Measurements from ENCODE around the gene TNS3.

Gene TNS3

GRCh38 chr7:47526466-47526865, 55.4 kb downstream of the TNS3 start:
- peak overlapping the region; percentile 61 for H3K27ac Mint-ChIP-seq
- peaks cover 14% of the 10 kb centered on the region for H3K9me3 Mint-ChIP-seq
- peaks cover 3% of the 10 kb centered on the region for H3K27me3 Mint-ChIP-seq (ENCODE audit: low read depth, poor library complexity)
- DNase-seq, result no peak
- no peak overlapping the region for H3K4me3 Mint-ChIP-seq
- no peak for TF ChIP-seq CTCF (IDR thresholded peaks at IDR 0.05)
- H3K4me1 Mint-ChIP-seq, result peaks cover 23% of the 10 kb centered on the region
- peaks cover 83% of the 10 kb centered on the region for H3K36me3 Mint-ChIP-seq (ENCODE audit: low read depth)

DNA sequence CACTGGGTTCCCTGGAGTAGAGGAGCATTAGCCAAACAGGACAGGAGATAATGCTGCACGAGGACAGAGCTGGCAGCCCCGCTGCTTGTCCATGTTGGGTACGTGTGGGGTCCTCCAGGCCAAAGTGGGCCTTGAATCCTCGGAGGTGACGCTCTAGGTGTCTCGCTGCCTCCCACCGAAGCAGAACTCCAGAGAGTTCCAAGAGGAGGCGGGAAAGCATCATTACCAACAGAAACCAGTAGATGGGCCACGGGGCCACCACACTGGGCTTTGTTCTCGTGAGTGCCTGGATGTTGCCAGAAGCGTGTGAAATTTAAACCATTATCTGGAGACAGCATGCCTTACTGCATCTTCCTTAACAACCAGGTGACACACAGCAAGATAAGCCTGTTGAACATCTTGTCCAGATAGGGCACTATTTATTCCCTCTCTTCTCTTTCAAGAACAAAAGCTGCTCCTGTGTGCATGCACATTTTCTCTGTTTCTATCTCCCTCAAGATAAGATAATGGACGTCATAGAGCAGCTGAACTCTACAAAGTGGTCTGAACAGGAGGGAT, 56.8 kb downstream of the TNS3 start:
- peaks cover 3% of the 10 kb centered on the region for H3K27me3 Mint-ChIP-seq (ENCODE audit: low read depth, poor library complexity)
- peaks cover 3% of the 10 kb centered on the region for H3K9me3 Mint-ChIP-seq
- H3K4me3 Mint-ChIP-seq, result no peak overlapping the region
- no peak for DNase-seq
- H3K4me1 Mint-ChIP-seq, result peaks cover 34% of the 10 kb centered on the region
- H3K27ac Mint-ChIP-seq, result no peak overlapping the region
- peaks cover 77% of the 10 kb centered on the region for H3K36me3 Mint-ChIP-seq (ENCODE audit: low read depth)
- TF ChIP-seq CTCF (IDR thresholded peaks at IDR 0.05), result no peak

DNA sequence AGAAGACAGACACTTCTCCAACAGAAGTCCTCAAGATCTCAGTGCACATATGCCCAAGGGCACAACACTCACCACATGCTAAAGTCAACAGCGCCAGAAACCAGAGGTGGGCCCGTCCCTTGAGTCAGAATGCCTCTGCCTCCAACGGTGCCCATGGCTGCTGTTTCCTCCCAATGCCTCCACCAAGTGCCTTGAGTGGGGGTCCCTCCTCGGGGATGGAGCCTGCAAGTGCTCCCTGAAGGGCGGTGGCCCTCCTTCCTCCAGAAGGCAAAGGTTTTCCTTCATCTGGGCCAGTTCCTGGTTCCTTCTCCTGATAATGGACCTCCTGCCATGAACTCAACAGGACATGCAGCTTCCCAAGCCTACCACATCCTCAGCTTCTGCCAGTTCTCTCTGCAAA, 58.5 kb downstream of the TNS3 start:
- no peaks in the 10 kb centered on the region for H3K9me3 Mint-ChIP-seq
- H3K4me1 Mint-ChIP-seq, result peaks cover 35% of the 10 kb centered on the region
- peaks cover 3% of the 10 kb centered on the region for H3K27me3 Mint-ChIP-seq (ENCODE audit: low read depth, poor library complexity)
- TF ChIP-seq CTCF (IDR thresholded peaks at IDR 0.05), result no peak
- H3K4me3 Mint-ChIP-seq, result no peak overlapping the region
- H3K36me3 Mint-ChIP-seq (ENCODE audit: low read depth), result peaks cover 62% of the 10 kb centered on the region
- no peak for DNase-seq
- H3K27ac Mint-ChIP-seq, result no peak overlapping the region

DNA sequence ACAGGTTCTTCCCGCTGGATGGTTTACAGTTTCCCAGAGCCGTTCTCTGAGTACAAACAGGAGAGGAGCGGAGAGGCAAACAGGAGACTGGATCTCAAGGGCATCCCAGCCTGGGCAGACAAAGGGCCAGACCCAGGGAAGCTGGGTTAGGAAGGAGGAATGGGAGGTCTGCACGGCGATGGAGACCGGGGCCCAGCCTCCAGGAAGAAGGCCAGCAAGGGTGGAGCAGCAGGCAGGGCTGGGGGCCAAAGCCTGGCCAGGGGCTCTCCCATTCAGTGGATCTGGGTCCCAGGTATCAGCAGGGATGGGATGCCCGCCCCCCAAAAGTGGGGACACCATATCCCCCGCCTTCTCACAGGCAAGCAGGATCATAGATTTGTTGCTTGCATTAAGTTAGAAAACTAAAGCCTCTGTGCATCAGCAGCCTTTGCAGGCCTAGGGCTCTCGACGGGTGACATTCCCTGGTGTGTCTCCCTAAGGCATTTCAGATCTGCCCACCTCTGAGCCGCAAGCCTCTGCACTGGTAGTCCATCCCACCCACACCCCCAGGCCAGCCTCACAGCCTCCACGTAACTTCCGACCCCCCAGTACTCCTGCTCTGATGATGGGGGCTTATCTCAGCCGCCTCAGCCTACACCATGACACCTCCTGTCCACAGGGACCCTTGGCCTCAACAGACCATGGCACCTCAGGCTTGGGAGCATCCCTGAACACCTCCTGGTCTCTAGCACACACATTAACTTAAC, 59.9 kb downstream of the TNS3 start:
- peaks cover 60% of the 10 kb centered on the region for H3K36me3 Mint-ChIP-seq (ENCODE audit: low read depth)
- no peak for TF ChIP-seq CTCF (IDR thresholded peaks at IDR 0.05)
- H3K4me3 Mint-ChIP-seq, result no peak overlapping the region
- H3K9me3 Mint-ChIP-seq, result no peaks in the 10 kb centered on the region
- no peak for DNase-seq
- H3K27ac Mint-ChIP-seq, result peak overlapping the region; percentile 76
- no peaks in the 10 kb centered on the region for H3K27me3 Mint-ChIP-seq (ENCODE audit: low read depth, poor library complexity)
- H3K4me1 Mint-ChIP-seq, result peaks cover 47% of the 10 kb centered on the region

DNA sequence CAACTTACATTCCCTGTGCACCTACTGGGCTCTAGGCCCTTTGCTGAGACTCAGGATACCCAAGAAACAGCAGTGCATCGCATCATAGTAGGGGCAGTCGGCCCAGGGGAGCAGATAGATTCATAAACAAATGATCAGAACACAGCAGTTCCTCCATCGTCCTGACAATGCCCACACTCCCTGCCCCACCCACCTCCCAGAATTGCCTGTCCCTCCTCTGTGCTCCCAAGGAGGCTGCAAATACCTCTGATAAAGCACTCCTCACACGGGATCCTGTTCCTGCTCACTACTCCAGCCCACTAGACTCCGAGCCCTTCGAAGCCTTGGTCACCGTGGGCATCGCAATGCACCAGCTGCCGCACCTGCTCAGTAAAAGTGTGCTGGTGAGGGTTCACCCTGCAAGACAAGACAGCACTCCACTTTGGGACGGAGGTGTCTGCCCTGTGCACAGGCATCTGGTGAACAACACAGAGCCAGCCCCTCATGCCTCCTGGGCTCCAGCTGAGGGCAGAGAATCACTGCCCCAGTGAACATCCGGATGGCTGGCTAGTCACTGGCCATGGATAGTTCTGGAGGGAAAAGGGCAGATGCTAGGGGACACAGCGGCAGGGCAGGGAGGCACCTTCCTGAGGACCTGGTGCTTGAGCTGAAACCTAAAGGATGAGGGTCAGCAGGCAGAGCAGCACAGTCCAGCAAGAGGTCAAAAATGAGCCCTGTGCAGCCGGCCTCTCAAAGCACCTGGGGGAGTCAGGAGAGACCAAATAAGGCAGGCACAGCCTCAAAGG, 60.7 kb downstream of the TNS3 start:
- TF ChIP-seq CTCF (IDR thresholded peaks at IDR 0.05), result no peak
- peak overlapping the region; percentile 76 for H3K27ac Mint-ChIP-seq
- H3K9me3 Mint-ChIP-seq, result no peaks in the 10 kb centered on the region
- peaks cover 47% of the 10 kb centered on the region for H3K4me1 Mint-ChIP-seq
- DNase-seq, result no peak
- peaks cover 61% of the 10 kb centered on the region for H3K36me3 Mint-ChIP-seq (ENCODE audit: low read depth)
- H3K27me3 Mint-ChIP-seq (ENCODE audit: low read depth, poor library complexity), result no peaks in the 10 kb centered on the region
- no peak overlapping the region for H3K4me3 Mint-ChIP-seq

All from nephron progenitor cell (in vitro differentiated cells).